Ovary (tissue), 9 donors: Measurements from ENCODE around the gene USP43. TPM values are rescaled to one million over a fixed set of nuclear protein-coding genes. Genes with fewer than 3 reads are reported as not detected.

Experiments
- DNase-seq, 5 donors: peaks; one replicate each; pipeline ENCODE4 v3.0.0-alpha.2; 2019 to 2020
- H3K27ac ChIP-seq, 2 donors: fragments of 200-600 bp; one replicate each; pipeline versions ENCODE4 v1.5.1 to v1.8.0; 2019 to 2022
- H3K27me3 ChIP-seq: fragments of 200-600 bp; one replicate; pipeline ENCODE4 v1.8.0; 2022
- H3K36me3 ChIP-seq: fragments of 200-600 bp; sonication (generic); one replicate; pipeline ENCODE4 v1.5.1; 2019
- H3K4me1 ChIP-seq: one replicate; pipeline ENCODE4 v1.8.1; 2013; ENCODE audit warnings: mild to moderate bottlenecking, moderate library complexity; ENCODE audit not compliant: insufficient read depth
- H3K4me3 ChIP-seq: fragments of 200-600 bp; sonication (generic); one replicate; pipeline ENCODE4 v1.5.1; 2017
- H3K9me3 ChIP-seq, 2 donors: fragments of 200-600 bp in 1 of 2; sonication (generic) in 1 of 2; one replicate each; pipeline versions ENCODE4 v1.5.1 to v1.8.1; 2013 to 2019; ENCODE audit warnings: mild to moderate bottlenecking in 1 of 2, moderate library complexity in 1 of 2
- EP300 ChIP-seq: sonication (generic); formaldehyde crosslinking; IDR thresholded peaks from one replicate; pipeline ENCODE4 v1.6.1; 2017; ENCODE audit warnings: antibody characterized with exemption
- POLR2A ChIP-seq: fragments of 450-650 bp; IDR thresholded peaks from one replicate; pipeline ENCODE4 v1.6.1; 2017; ENCODE audit warnings: antibody characterized with exemption, mild to moderate bottlenecking, moderate library complexity
- WGBS, 3 donors: extraction: QIAGEN DNeasy Blood & Tissue Kit in 1 of 3; methylation state at CpG; one replicate each; pipeline versions ENCODE4 v1.1.5 to v1.1.7; 2013 to 2017; 5-methylcytosine and 5-hydroxymethylcytosine counted together
- intact Hi-C, 4 donors: fragments of 100-400 bp; cut with DNase I; formaldehyde crosslinking; loops; one replicate each; pipeline versions ENCODE4 v1.11.0 to v1.15.1; 2022 to 2023
- polyA plus RNA-seq, 2 donors: library from polyadenylated mRNA; stranded (reverse); fragments of 200-250 nt in 1 of 2; fragments of 350-450 nt in 1 of 2; fragmentation: Illumina TruSeq in 1 of 2; extraction: RNeasy Lipid Tissue Mini Kit (QIAGEN cat#74804) in 1 of 2; gene quantifications; one replicate each; pipeline ENCODE4 v1.2.3, GENCODE V29; 2013 to 2014
- total RNA-seq, 7 donors: library from RNA; depleted of rRNA in 2 of 7; stranded (reverse); fragments of >200 nt in 2 of 7; fragmentation: NEBNext Ultra II Directional in 3 of 7; extraction: Animal tissue kit (Norgen Biotek cat#: 25700) in 3 of 7; gene quantifications; one replicate each; pipeline versions ENCODE4 v1.1.0 to v1.2.4, GENCODE V29; 2016 to 2023
- TF ChIP-seq, protein P1 (sequence below), 3 donors: fragments of 450-650 bp in 2 of 3; fragments of 200-600 bp in 1 of 3; IDR thresholded peaks; one replicate each; pipeline versions ENCODE4 v1.5.1 to v1.8.0; 2016 to 2022; ENCODE audit warnings: antibody characterized with exemption in 3 of 3, mild to moderate bottlenecking in 1 of 3
- donor health status: DM: no; HTN: no; CAD: no; lungs with moderate emphysema.
- donor health status: DM: no; HTN: no; CAD: no.
- donor health status: Bipolar disorder and iron deficiency.
- donor health status: DM: yes; HTN: yes; CAD: no.
- donor health status: DM: no; HTN: no; CAD: no.
- donor health status: DM: yes; HTN: yes; CAD: no.

USP43 gene
- total and polyA plus RNA-seq, 9 donors, result 0.13 to 11.1 (median 0.68) TPM; not detected in 1

- WGBS, 3 donors, result 81 to 82% (median 82%) methylated on average over 5 of the region's 5 CpGs
- intact Hi-C loops, result no loop called here
- H3K27me3 ChIP-seq, result no peaks in the 10 kb centered on the region
Observed at GRCh38 chr17:9643611-9644010, 1.7 kb upstream of the USP43 start.

DNA sequence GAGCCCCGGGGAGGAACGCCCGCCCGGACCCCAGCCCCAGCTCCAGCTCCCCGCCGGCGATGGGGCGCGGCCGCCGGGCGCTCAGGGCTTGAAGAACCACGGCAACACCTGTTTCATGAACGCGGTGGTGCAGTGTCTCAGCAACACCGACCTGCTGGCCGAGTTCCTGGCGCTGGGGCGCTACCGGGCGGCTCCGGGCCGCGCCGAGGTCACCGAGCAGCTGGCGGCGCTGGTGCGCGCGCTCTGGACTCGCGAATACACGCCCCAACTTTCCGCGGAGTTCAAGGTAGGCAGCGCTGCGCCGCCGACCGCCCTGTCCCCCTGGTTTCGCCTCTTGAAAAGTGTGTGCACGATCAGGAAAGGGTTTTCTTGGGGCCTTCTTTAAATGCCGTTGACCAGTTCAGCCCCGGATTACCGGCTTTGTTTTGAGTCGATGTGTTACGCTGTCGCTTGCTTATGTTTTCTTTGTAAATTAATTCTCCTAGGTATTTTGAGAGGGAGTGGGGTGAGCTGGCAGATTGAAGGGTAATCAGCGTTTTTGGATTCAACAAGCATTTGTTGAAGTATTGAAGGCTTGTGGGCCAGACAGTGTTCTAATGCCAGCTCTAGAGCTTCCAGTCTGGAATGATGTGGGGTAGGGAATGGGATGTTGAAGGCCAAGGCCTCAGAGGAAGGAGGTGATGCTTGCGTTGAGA is 681 bp downstream of the USP43 start:
- TF ChIP-seq, protein P1, sequence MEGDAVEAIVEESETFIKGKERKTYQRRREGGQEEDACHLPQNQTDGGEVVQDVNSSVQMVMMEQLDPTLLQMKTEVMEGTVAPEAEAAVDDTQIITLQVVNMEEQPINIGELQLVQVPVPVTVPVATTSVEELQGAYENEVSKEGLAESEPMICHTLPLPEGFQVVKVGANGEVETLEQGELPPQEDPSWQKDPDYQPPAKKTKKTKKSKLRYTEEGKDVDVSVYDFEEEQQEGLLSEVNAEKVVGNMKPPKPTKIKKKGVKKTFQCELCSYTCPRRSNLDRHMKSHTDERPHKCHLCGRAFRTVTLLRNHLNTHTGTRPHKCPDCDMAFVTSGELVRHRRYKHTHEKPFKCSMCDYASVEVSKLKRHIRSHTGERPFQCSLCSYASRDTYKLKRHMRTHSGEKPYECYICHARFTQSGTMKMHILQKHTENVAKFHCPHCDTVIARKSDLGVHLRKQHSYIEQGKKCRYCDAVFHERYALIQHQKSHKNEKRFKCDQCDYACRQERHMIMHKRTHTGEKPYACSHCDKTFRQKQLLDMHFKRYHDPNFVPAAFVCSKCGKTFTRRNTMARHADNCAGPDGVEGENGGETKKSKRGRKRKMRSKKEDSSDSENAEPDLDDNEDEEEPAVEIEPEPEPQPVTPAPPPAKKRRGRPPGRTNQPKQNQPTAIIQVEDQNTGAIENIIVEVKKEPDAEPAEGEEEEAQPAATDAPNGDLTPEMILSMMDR (IDR thresholded peaks at IDR 0.05), result no peak
- TF ChIP-seq EP300, result no peak
- TF ChIP-seq POLR2A, result no peak
- Histone ChIP-seq H3K4me3 (peak overlapping the region; percentile 33), H3K27ac (no peak overlapping the region), H3K36me3 (no peaks in the 10 kb centered on the region), H3K27me3 (no peaks in the 10 kb centered on the region), H3K9me3 (no peaks in the 10 kb centered on the region), H3K4me1 (peaks cover 8% of the 10 kb centered on the region)
- 1 to 3% (median 1%) methylated on average over 44 to 51 of the region's 51 CpGs for WGBS, 3 donors
- peak in 2 of 5 donors; percentile 15 to 39 for DNase-seq
- intact Hi-C loops, result no loop called here

More at GRCh38 chr17:9643611-9644010, 1.7 kb upstream of the USP43 start:
- peaks cover 8% of the 10 kb centered on the region for H3K4me1 ChIP-seq
- no peaks in the 10 kb centered on the region for H3K9me3 ChIP-seq
- H3K4me3 ChIP-seq, result no peak overlapping the region
- TF ChIP-seq, protein P1 (IDR thresholded peaks at IDR 0.05), result no peak
- TF ChIP-seq POLR2A (no peak), EP300 (no peak)
- no peak overlapping the region for H3K27ac ChIP-seq
- no peaks in the 10 kb centered on the region for H3K36me3 ChIP-seq
- DNase-seq, result no peak

GRCh38 chr17:9646546-9646885 is 1.2 kb downstream of the USP43 start:
- intact Hi-C loops, result no loop called here
- no peak overlapping the region for H3K4me3 ChIP-seq
- H3K4me1 ChIP-seq, result peaks cover 8% of the 10 kb centered on the region
- no peak for DNase-seq
- no peaks in the 10 kb centered on the region for H3K36me3 ChIP-seq
- 39 to 50% (median 47%) methylated on average over 8 of the region's 8 CpGs for WGBS, 3 donors
- H3K27ac ChIP-seq, result no peak overlapping the region
- H3K27me3 ChIP-seq, result no peaks in the 10 kb centered on the region
- TF ChIP-seq, protein P1 (IDR thresholded peaks at IDR 0.05), result no peak
- TF ChIP-seq POLR2A, result no peak
- no peak for TF ChIP-seq EP300
- H3K9me3 ChIP-seq, result no peaks in the 10 kb centered on the region

GRCh38 chr17:9647014-9647413 is 1.7 kb downstream of the USP43 start:
- TF ChIP-seq, protein P1 (IDR thresholded peaks at IDR 0.05), result no peak
- TF ChIP-seq POLR2A (no peak), EP300 (no peak)

More at GRCh38 chr17:9647014-9647413, 1.7 kb downstream of the USP43 start:
- Histone ChIP-seq H3K27me3 (no peaks in the 10 kb centered on the region), H3K27ac (no peak overlapping the region), H3K4me3 (no peak overlapping the region), H3K4me1 (peaks cover 8% of the 10 kb centered on the region), H3K36me3 (no peaks in the 10 kb centered on the region), H3K9me3 (no peaks in the 10 kb centered on the region)
- intact Hi-C loops, result no loop called here
- 20 to 29% (median 28%) methylated on average over 4 of the region's 4 CpGs for WGBS, 3 donors
- no peak for DNase-seq
